HT1080 (cell line): ENCODE measurements around the gene CCDC82. TPM values are rescaled to one million over a fixed set of nuclear protein-coding genes. Genes with fewer than 3 reads are reported as not detected.
A peak's percentile ranks its signal among the peaks of the same experiment; 100 is the strongest.

ENCODE experiments used
- DNase-seq: peaks from one replicate; pipeline ENCODE4 v3.0.0-alpha.2; 2015; ENCODE audit warnings: low read depth
- total RNA-seq: library from RNA; depleted of rRNA; stranded (reverse); fragments of >200 nt; shearing (Covaris generic); gene quantifications from 2 replicates; pipeline ENCODE4 v1.2.3, GENCODE V29; 2014

Gene CCDC82
- total RNA-seq, 1 experiment from 2014 or later, result 8.6 TPM

DNA sequence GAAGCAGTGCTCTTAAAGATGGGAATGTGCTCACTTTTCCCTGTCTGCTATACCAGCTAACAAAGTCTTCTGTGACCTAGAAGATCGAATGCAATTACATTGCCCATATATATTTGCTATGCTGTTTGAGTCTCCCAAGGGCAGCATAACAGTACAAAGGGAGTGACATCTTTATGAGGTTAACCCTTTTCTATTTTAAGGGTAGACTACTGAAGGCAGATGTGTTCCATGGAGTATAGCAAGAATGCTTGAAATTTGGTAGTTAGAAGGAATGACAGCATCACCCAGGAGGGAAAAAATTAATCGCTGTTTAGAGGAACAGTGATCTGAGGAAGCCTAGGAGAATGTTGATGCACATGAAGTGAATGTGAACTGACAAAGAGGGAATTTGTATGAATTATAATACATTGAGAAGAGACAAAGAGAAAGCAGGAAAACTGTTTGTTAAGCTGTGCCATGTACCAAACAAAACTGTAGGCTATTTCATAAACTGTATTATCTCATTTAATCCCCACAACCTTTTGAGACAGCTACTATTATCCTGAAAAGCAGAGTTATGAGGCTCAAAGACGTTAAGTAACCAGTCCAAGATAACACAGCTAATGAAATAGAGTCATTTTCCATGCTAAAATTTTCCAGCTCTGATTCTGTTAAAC lies 59.7 kb downstream of the CCDC82 start:
- DNase-seq, result no peak

DNA sequence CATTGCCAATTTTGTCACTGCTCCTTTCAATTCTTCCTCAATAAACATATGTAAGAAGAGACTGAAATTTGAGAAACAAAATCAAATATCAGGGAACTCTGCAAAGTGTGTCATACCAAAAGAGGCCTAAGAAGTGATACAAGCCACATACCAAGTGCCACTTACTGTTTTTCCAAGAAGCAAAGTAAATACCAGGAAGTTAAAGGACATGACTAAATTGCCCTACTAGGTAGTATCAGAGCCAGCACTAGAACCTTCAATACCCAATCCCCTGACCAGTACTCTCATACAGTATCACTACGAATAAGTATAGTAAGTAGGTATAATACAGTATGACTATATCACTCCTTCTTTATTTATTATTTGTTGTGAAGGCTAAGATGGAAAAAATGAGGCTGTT lies 60.3 kb downstream of the CCDC82 start:
- DNase-seq, result no peak

DNA sequence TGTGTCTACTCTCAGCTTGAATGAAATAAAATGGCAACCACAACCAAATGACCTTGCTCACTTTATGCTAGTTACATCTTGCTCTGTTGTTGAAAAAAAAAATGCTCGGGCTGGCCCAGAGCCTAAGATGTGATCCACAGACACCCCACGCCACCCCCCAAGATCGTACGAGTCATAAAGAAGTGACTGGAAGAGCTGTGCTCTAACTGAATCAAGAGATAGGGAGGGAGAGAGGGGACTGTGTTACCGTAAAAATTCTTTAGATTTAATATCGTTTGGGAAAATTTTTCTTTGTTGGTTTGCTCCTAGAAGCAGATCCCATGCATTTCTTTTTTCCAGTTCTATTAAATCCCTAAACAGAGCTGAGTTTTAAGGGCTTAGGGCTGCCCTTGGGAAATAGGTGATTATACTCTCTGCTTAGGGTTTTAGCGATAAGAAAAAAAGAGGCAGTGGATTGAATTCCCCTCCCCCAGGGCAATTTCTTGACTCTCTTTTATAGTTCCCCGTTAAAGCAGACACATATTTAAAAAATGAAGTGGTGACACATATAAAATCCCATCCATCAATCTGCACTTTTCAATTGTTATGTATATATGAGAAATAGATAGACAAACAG lies 61.2 kb downstream of the CCDC82 start:
- peak; percentile 52 for DNase-seq

DNA sequence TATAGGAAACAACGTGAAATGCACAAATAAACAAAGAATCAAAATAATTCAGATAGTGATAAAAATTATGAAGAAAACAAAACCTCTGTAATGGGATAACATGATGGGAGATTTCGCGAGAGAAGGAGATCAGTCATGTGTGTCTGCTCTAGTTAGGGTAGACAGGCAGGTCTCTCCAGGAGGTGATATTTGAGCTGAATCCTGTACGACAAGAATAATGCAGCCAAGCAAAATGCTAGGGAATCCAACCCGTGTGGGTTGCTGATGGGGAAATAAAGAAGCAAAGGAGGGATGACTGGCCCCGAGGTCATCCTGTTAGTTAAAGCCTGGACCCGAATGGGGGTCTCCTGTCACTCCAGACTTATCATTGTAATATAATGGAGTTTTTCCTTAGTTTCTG lies 62.8 kb downstream of the CCDC82 start:
- no peak for DNase-seq

DNA sequence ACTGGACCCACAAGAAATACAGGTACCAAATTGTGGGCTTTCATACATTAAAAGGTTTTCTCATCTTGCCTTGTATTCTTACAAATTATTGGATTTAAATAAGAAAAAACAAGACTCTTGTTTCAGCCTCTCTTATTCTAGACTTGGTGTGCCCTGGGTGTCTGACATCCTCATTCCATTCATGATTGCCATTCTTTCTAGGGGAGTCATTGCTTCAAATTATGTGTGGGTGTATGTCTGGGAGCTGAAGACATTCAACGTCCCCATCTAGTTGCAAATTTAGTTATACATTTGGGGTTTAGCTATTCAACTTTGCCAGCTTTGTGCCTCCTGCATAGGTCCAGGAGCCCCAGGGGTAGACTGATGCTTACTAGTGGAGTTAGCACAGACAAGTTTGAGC lies 64.8 kb downstream of the CCDC82 start:
- DNase-seq, result peak; percentile 74

DNA sequence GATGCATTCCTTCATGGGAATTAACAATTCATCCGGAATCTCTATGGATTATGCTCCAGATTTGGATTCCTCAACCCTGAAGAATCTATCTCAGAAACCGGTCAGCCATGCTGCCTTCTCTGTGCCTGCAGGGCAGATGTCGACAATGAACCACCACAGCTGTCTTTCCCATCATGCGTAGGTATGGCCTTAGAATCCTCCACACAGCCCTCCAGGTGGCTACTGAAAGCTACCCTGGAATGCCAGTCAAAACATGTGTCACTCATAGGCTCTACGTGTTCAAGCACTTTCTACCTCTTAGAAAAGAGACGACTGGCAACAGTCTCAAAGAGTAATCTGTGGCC lies 66.1 kb downstream of the CCDC82 start:
- DNase-seq, result no peak

DNA sequence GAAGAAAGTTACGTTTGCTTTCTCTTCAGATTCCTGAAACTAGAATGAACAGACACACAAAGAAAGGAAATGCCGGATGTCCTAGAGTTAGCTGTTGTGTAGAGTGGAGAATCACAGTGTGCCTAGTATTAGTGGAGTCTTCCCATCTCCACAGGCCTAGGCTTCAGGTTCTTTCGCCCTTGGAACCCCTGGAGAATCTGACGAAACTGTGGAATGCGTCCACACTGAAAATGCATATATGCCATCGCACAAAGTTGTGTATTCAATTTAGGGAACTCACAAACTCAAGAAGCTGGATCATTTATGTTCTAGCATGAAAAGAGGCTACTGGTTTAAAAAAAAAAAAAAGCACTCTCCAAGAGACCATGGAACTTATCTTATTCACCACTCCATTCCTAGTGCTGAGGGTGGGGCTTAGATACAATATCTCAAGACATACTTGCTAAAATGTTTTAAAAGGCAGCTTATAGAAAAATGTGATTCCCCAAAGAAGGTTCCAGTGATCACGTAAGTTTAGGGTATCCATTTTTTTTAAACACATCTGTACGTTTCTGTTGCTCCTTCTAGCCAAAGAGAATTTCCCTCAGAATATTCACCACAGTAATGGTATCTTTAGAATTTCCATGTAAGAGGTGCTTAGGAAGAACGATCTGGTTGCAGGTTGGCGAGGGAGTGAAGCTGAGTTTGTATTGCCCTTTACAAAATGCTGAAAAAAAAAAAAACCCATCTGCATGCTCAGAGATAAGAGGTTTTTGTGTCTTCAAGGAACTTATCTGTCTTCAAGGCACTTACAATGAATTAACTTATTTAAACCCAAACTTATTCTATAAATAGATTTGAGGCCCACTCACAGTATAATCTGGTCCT lies 66.7 kb downstream of the CCDC82 start:
- no peak for DNase-seq

DNA sequence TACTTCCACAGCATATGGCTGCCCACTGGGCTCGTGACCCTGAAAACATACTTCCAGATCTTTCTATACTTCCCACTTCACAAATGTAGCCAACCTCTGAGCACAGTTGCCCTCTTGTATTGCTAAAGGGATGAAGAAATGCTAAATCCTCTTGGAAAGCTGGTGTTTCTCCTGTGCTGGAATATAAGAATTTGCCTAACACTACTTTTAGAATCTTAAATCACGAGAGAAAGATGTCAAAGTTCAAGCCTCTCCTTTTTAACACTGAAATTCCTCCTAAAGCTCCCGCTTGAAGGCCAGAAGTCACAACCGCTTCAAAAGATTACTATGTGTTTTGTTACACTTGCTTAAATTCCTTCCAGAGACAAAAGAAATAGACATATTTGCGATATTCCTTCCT lies 68.6 kb downstream of the CCDC82 start:
- no peak for DNase-seq

DNA sequence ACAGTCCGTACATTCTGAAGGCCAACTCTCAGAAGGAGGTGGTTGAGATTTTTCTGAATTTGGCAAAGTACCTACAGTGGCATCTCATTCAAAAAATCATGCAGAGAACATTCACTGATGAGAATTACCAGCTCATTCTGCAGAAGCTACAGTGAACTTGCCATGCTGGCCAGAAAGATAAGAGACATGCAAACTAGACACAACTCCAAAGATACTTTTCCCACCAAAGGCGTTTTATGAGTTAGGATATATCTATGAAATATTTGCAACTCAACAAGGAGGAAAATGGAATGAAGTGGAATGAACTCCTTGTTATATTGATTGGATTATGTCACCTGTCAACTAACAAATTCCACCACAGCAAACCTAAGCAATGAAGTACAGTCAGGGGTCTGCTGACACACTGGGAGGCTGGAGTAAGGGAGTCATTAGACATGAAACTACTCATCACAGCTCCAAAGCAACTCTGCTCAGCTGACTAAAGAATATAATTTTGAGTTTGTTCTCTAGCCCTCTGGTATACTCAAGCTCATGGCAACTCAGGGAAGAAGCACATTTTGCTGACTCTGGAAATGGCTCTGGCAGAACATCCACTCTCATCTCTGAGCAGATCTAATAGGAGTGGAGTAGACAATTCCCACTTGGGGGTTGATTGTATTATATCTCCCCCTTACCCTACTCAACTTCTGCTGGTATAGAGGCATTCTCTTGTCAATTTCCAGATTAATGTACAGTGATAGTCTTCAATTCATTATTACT lies 69.6 kb downstream of the CCDC82 start:
- no peak for DNase-seq

DNA sequence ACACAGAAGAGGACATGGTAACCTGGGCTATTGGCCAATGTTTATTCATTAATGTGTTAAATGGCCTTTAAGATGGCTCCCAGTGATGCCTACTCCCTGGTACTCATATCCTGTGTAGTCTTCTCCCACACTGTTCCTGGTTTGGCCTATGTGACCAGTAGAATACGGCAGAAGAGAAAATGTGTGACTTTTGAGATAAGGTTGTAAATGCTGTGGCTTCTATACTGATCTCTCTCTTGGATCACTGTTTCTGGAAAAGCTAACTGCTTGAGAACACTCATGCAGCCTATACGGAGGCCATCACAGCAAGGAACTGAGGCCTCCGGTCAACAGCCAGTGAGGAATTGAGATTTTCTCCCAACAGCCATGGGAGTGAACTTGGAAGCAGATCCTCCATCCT lies 70.9 kb downstream of the CCDC82 start:
- DNase-seq, result no peak

DNA sequence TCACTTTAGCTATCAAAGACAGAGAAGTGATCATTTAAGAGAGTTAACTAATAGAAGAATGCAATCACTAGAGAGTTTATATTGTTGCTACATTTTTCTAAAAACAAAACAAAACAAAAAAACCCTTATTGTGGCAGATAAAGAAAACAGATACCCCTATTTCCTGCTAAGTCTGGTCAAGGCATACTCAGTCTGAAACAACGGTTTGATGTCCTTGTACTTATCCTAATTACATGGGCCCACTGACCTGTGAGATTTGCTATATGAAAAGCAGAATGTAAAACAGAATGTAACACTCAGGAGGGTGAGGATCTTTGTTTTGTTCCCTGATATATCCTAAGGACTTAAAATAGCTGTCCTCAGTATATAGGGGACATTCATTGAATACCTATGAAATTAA lies 71.3 kb downstream of the CCDC82 start:
- no peak for DNase-seq

DNA sequence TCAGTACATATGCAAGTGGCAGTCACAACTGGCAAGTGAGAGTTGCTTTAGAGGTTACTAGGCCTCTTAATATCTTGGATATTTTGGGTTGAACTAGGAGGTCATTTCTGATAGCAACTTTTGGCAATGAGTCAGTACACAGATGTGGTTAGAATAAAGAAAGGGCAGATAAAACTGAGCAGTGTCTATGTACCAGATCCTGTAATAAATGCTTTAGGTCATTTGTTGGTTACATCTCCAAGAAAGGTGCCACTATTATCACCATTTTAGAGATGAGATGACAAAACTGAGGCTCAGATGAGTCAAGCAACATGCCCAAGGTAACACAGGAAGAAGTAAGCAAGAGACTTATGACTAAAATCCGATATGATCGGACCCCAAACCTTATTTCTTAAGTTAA lies 71.7 kb downstream of the CCDC82 start:
- no peak for DNase-seq

DNA sequence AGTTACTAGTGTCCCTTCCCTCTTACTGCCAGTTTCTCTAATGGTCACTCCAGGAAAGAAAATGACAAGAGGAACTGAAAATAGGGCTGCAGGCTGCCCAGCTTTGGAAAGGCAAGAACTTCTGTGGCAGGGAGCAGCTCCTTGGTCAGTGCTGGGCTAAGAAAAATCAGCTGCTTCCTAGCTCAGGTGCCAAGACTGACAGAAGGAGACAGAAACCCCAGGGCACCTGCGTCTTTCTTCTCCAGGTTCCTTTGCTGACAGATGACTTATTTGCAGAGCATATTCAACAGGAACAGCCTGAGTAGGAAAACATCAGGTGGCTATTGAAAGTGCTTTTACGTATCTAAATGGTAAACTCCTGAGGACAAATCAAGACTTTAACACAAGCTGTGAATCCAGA lies 72.1 kb downstream of the CCDC82 start:
- DNase-seq, result no peak

DNA sequence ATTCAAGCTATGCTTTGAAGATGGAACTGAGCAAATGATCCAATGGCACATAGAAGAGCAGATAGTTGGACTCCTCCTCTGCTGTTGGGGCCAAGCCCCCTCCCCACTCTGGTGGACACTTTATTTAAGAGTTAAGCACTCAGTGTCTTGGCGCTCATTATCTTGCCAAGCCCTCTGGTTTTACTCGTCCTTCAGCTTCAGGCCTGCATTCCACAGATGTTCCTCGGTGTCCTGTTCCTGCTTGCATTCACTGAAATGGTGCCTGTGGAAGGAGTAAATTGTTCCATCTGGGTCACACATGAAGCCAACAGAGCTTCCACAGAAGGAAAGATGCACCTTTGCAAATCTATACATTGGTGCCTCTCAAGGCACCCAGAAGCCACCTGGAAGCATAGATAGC lies 72.8 kb downstream of the CCDC82 start:
- DNase-seq, result no peak

DNA sequence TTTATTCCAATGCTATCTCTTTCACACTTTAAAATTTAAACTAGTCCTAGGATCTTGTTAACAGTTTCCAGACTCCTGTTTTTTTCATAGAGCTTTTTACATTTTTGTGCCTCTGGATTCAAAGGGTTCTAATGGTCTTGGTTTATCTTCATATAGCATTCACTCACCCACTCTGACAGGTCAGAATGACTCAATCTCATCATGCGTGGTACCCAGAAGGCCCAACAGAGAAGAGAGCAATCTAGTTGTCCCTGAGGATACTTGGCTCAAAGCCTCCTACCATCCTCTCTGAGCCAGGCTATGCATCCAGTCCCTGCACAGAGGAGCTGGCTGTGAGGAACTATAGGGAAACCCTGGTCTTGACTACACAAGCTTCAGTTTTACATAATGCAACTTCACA lies 74.2 kb downstream of the CCDC82 start:
- DNase-seq, result no peak

DNA sequence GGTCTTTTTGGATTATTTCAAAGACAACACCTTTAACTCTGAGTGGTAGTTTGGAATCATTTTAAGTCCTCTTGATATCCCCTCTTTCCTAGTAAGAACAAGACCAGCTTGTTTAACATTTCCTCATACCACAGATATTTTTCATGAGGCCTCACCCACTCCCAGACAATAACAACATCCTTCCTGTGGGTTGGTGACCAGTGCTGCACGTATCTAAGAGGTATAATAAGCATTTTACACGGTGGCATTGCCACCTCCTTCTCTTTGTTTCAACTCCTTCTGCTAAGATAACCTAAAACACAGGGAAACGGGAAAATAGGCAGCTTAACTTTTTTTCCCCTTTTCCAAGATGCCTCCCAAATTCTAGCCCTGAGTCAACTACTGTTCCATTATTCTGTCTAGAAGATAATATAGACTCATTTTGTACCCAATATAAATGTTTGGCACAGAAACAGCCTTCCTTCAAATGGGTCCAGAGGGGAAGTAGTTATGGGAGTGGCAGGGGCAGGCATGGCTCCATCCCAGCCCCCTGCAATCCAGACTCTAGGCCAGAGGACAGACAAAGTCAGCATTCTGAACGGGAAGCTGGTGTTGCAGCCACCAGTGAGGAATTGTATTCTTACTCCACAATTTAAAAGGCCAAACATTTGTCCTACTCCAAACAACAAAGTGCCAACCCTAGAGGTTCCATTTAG lies 75.2 kb downstream of the CCDC82 start:
- peak; percentile 89 for DNase-seq

DNA sequence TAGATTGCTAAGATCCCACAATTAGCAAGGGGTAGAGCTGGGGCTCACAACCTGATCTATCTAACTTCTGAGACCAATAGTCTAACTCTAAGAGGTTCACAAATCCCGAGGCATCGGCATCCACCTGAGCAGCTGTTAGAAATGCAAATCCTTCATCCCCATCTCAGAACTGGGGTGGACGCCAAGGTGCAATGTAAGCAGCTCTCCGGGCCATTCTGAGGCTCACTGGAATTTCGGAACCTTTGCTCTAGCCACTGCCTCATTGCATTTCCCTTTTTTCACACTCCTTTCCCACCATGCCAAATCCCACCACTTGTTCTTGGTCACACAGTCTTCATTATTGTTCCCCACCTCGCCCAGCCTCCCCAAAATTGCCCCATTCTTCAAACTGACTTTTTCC lies 76.5 kb downstream of the CCDC82 start:
- no peak for DNase-seq

DNA sequence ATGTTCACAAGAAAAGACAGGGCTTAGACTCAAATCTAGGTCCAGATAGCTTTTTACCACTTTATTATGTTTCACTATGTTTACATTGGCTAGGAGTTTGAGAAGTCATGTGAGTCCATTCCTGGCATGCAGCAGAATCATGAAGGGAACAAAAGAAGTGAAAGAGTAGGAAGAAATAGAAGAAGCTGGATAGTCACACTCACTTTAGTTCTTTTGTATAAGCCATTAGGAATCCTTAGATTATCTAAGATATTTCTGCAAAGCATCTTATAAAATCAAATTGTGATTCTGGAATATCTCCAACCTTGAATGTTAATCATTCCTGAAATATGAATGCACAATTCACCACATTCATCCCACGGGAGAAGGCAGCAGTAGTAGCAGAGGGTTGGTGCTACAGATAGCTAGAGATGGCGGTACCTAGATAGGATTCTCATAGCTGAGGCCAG lies 78.6 kb downstream of the CCDC82 start:
- DNase-seq, result peak; percentile 62

DNA sequence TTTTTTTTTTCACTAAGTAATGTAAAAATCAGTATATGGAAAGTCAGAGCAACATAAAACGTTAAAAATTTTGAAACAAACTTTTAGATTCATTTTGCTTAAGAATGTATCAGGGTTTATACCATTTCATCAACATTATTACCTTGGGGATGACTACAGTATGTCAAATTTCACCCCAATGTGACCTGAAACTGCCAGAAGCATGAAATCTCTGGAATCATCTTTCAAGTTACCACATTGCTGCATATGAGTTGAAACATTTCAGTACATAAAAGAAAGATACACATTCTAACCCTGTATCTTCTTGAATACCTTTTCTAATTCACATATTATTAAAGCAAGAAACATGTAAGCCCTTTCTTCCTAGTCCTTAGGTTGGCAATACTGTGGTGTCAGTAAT lies 79.5 kb downstream of the CCDC82 start:
- DNase-seq, result no peak

DNA sequence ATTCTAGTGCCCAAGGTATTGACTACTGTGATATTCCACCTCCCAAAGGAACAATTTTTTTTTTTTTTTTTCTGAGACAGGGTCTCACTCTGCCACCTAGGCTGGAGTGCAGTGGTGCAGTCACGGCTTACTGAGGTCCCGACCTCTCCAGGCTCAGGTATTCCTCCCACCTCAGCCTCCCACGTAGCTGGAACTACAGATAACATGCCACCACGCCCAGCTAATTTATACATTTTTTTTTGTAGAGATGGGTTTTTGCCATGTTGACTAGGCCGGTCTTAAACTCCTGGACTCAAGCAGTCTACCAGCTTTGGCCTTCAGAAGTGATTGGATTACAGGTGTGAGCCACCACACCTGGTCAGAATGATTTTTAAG lies 80.1 kb downstream of the CCDC82 start:
- no peak for DNase-seq

DNA sequence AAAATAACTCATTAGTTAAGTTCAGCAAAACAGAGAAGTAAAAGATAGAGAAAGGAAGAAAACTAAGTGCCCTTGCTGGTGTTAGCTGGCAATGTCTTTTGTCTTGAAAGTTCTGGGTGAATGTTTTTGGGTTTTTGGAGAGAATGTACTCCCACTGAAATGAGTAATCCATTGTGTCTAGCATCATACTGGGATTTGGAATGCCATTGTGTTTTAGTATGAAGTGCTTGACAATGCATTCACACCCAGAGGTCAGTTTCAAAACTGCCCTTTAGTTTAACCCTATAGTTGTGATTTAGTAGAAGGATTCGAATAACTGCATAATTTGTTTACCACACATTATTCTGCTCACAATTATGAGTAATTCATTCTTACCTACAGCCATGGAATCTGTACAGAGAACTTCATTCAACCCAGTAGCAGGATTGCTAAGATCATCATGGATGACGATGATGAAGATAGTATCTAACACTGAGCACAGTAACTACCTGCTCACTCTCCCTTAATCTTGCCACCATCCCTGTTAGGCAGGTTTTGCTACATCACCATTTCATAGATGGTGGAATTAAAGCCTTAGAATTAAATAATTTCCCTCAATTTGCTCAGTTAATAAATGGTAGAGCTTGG lies 80.6 kb downstream of the CCDC82 start:
- peak; percentile 62 for DNase-seq
